Fibroblast of lung (primary cell): Measurements from ENCODE around the gene CACNG8. TPM values are rescaled to one million over a fixed set of nuclear protein-coding genes. Genes with fewer than 3 reads are reported as not detected.

Source experiments
- DNase-seq, 2 donors: peaks; one replicate each; pipeline versions ENCODE4 v3.0.0 to v3.0.0-alpha.2; 2010; ENCODE audit warnings: low read depth in 2 of 2
- H2AFZ ChIP-seq: 2 replicates; pipeline ENCODE4 v1.5.1; 2012; ENCODE audit warnings: low read length, control low read depth, inconsistent platforms
- H3K27ac ChIP-seq: 2 replicates; pipeline ENCODE4 v1.5.1; 2011; ENCODE audit warnings: low read length, control low read depth; ENCODE audit not compliant: insufficient read depth
- H3K27me3 ChIP-seq: 2 replicates; pipeline ENCODE4 v1.5.1; 2011; ENCODE audit warnings: mild to moderate bottlenecking, low read length; ENCODE audit not compliant: control insufficient read depth, insufficient read depth
- H3K36me3 ChIP-seq: 2 replicates; pipeline ENCODE4 v1.5.1; 2011; ENCODE audit warnings: low read length; ENCODE audit not compliant: control insufficient read depth, insufficient read depth
- H3K4me1 ChIP-seq: 2 replicates; pipeline ENCODE4 v1.5.1; 2011; ENCODE audit warnings: low read length; ENCODE audit not compliant: control insufficient read depth, insufficient read depth; ENCODE audit errors: extremely low read depth
- H3K4me2 ChIP-seq: 2 replicates; pipeline ENCODE4 v1.5.1; 2011; ENCODE audit warnings: low read length, control low read depth; ENCODE audit not compliant: insufficient read depth; ENCODE audit errors: extremely low read depth
- H3K4me3 ChIP-seq, 4 experiments: fragments of 200-600 bp in 1 of 4; sonication (generic) in 1 of 4; replicated peaks in 1 of 4; 2 replicates each; pipeline ENCODE4 v1.5.1; 2011 to 2016; ENCODE audit warnings: low read length in 4 of 4, low read depth in 3 of 4, mild to moderate bottlenecking in 3 of 4, control low read depth in 2 of 4, inconsistent platforms in 1 of 4, mixed read lengths in 1 of 4; ENCODE audit not compliant: insufficient read depth in 1 of 4; ENCODE audit errors: control extremely low read depth in 1 of 4
- H3K79me2 ChIP-seq: 2 replicates; pipeline ENCODE4 v1.5.1; 2012; ENCODE audit warnings: mild to moderate bottlenecking, low read length, inconsistent platforms; ENCODE audit not compliant: control insufficient read depth, insufficient read depth
- H3K9ac ChIP-seq: 2 replicates; pipeline ENCODE4 v1.5.1; 2011; ENCODE audit warnings: mild to moderate bottlenecking, low read length, control low read depth; ENCODE audit not compliant: insufficient read depth
- H3K9me3 ChIP-seq: 2 replicates; pipeline ENCODE4 v1.5.1; 2012; ENCODE audit warnings: low read depth, low read length; ENCODE audit not compliant: control insufficient read depth, insufficient read depth
- H4K20me1 ChIP-seq: 2 replicates; pipeline ENCODE4 v1.5.1; 2011; ENCODE audit warnings: low read length; ENCODE audit not compliant: control insufficient read depth, insufficient read depth; ENCODE audit errors: extremely low read depth
- EZH2 ChIP-seq: IDR thresholded peaks from 2 replicates; pipeline ENCODE4 v1.5.1; 2012; ENCODE audit warnings: low read length, control low read depth, mild to moderate bottlenecking; ENCODE audit errors: missing control alignments
- polyA plus RNA-seq, 2 donors: library from polyadenylated mRNA; depleted of rRNA in 1 of 2; stranded (reverse) in 1 of 2; unstranded in 1 of 2; fragments of >200 nt; gene quantifications; 2 replicates each; pipeline ENCODE4 v1.2.1, GENCODE V29; 2011 to 2012; ENCODE audit warnings: missing spikeins in 1 of 2
- total RNA-seq: library from RNA; depleted of rRNA; stranded (reverse); fragments of >200 nt; gene quantifications from 2 replicates; pipeline ENCODE4 v1.2.1, GENCODE V29; 2014
- TF ChIP-seq, protein P1 (sequence below), 2 donors: IDR thresholded peaks in 1 of 2; conservative IDR thresholded peaks in 1 of 2; 1 replicate in 1 of 2; 2 replicates in 1 of 2; pipeline ENCODE4 v1.5.1; 2011 to 2012; ENCODE audit warnings: low read length in 2 of 2, control low read depth in 1 of 2, inconsistent platforms in 1 of 2, low read depth in 1 of 2, mild to moderate bottlenecking in 1 of 2

CACNG8 gene
- total and polyA plus RNA-seq, 2 donors (not counting 1 experiment from before 2014, with no cell fraction given), result under 0.01 to 0.01 TPM

GRCh38 chr19:53957448-53958167 is 5.1 kb upstream of the CACNG8 start:
- Histone ChIP-seq H3K27me3 (peaks cover 29% of the 10 kb centered on the region), H3K27ac (no peak overlapping the region), H4K20me1 (no peaks in the 10 kb centered on the region), H3K4me3 (no peak overlapping the region), H3K4me2 (no peak overlapping the region), H2AFZ (no peak overlapping the region), H3K79me2 (no peaks in the 10 kb centered on the region), H3K9me3 (no peaks in the 10 kb centered on the region), H3K4me1 (no peaks in the 10 kb centered on the region), H3K9ac (no peak overlapping the region), H3K36me3 (no peaks in the 10 kb centered on the region)
- TF ChIP-seq, protein P1, sequence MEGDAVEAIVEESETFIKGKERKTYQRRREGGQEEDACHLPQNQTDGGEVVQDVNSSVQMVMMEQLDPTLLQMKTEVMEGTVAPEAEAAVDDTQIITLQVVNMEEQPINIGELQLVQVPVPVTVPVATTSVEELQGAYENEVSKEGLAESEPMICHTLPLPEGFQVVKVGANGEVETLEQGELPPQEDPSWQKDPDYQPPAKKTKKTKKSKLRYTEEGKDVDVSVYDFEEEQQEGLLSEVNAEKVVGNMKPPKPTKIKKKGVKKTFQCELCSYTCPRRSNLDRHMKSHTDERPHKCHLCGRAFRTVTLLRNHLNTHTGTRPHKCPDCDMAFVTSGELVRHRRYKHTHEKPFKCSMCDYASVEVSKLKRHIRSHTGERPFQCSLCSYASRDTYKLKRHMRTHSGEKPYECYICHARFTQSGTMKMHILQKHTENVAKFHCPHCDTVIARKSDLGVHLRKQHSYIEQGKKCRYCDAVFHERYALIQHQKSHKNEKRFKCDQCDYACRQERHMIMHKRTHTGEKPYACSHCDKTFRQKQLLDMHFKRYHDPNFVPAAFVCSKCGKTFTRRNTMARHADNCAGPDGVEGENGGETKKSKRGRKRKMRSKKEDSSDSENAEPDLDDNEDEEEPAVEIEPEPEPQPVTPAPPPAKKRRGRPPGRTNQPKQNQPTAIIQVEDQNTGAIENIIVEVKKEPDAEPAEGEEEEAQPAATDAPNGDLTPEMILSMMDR (conservative IDR thresholded peaks at IDR 0.05 in 1 of 2, IDR thresholded peaks at IDR 0.05 in 1 of 2; ENCODE audit: low read depth in 1 of 2, low read length in 2 of 2), result no peak
- TF ChIP-seq EZH2, result peak; percentile 71
- DNase-seq, result no peak

GRCh38 chr19:53958168-53958571 is 4.6 kb upstream of the CACNG8 start:
- Histone ChIP-seq H3K9ac (no peak overlapping the region), H3K4me2 (no peak overlapping the region), H3K4me1 (no peaks in the 10 kb centered on the region), H3K4me3 (no peak overlapping the region), H3K27me3 (peaks cover 29% of the 10 kb centered on the region), H3K9me3 (no peaks in the 10 kb centered on the region), H3K27ac (no peak overlapping the region), H3K79me2 (no peaks in the 10 kb centered on the region), H3K36me3 (no peaks in the 10 kb centered on the region), H4K20me1 (no peaks in the 10 kb centered on the region), H2AFZ (no peak overlapping the region)
- DNase-seq, result no peak
- TF ChIP-seq EZH2, result no peak
- TF ChIP-seq, protein P1 (conservative IDR thresholded peaks at IDR 0.05 in 1 of 2, IDR thresholded peaks at IDR 0.05 in 1 of 2; ENCODE audit: low read depth in 1 of 2, low read length in 2 of 2), result no peak

GRCh38 chr19:53958823-53959757 is 3.6 kb upstream of the CACNG8 start:
- TF ChIP-seq EZH2, result peak; percentile 20
- TF ChIP-seq, protein P1 (conservative IDR thresholded peaks at IDR 0.05 in 1 of 2, IDR thresholded peaks at IDR 0.05 in 1 of 2; ENCODE audit: low read depth in 1 of 2, low read length in 2 of 2), result no peak
- H3K9ac ChIP-seq, result no peak overlapping the region
- no peaks in the 10 kb centered on the region for H4K20me1 ChIP-seq
- H2AFZ ChIP-seq, result no peak overlapping the region
- H3K4me3 ChIP-seq, result no peak overlapping the region
- no peaks in the 10 kb centered on the region for H3K79me2 ChIP-seq
- no peak overlapping the region for H3K27ac ChIP-seq
- no peaks in the 10 kb centered on the region for H3K9me3 ChIP-seq
- H3K4me2 ChIP-seq, result no peak overlapping the region
- H3K36me3 ChIP-seq, result no peaks in the 10 kb centered on the region
- DNase-seq, result no peak
- H3K4me1 ChIP-seq, result no peaks in the 10 kb centered on the region
- H3K27me3 ChIP-seq, result peaks cover 30% of the 10 kb centered on the region
